ENCODE measurements around the gene TAF4B.
"Not testable (repeated sequence)": the region's sequence is repeated elsewhere in the genome, so short reads cannot be mapped to it uniquely, and the experiment has no call there.

TAF4B gene

GRCh38 chr18:26226229-26227050 is at the start of gene TAF4B:
Gene TAF4B, plus strand, starts transcription at chr18:26226445. Its CDS starts 489 bp downstream, at chr18:26226934.
- peak; percentile 86 for DNase-seq

GRCh38 chr18:26181343-26181826 is 44.9 kb upstream of the TAF4B start:
- DNase-seq, result no peak

GRCh38 chr18:26183395-26184112 is 42.7 kb upstream of the TAF4B start:
- DNase-seq, result no peak

- no peak for DNase-seq
Observed at GRCh38 chr18:26185267-26185666, 41.0 kb upstream of the TAF4B start.

- peak; percentile 31 for DNase-seq
Observed at GRCh38 chr18:26190506-26190905, 35.7 kb upstream of the TAF4B start.

- no peak for DNase-seq
Observed at GRCh38 chr18:26192233-26192632, 34.0 kb upstream of the TAF4B start.

GRCh38 chr18:26196605-26197004 is 29.6 kb upstream of the TAF4B start:
- no peak for DNase-seq

- DNase-seq, result not testable (repeated sequence)
Observed at GRCh38 chr18:26202001-26202400, 24.2 kb upstream of the TAF4B start.

- DNase-seq, result no peak
Observed at GRCh38 chr18:26205318-26205717, 20.9 kb upstream of the TAF4B start.

- no peak for DNase-seq
Observed at GRCh38 chr18:26206488-26206887, 19.8 kb upstream of the TAF4B start.

- no peak for DNase-seq
Observed at GRCh38 chr18:26207937-26208336, 18.3 kb upstream of the TAF4B start.

- DNase-seq, result no peak
Observed at GRCh38 chr18:26208977-26209376, 17.3 kb upstream of the TAF4B start.

GRCh38 chr18:26210147-26210546 is 16.1 kb upstream of the TAF4B start:
- no peak for DNase-seq

- peak; percentile 28 for DNase-seq
Observed at GRCh38 chr18:26215247-26215970, 10.8 kb upstream of the TAF4B start.

- DNase-seq, result no peak
Observed at GRCh38 chr18:26225022-26225693, 1.1 kb upstream of the TAF4B start.

- no peak for DNase-seq
Observed at GRCh38 chr18:26225915-26226228, 373 bp upstream of the TAF4B start.

- DNase-seq, result no peak
Observed at GRCh38 chr18:26227051-26227670, 916 bp downstream of the TAF4B start.

GRCh38 chr18:26228562-26229260 is 2.5 kb downstream of the TAF4B start:
- DNase-seq, result no peak

GRCh38 chr18:26230497-26230896 is 4.3 kb downstream of the TAF4B start:
- no peak for DNase-seq

- no peak for DNase-seq
Observed at GRCh38 chr18:26233208-26233607, 7.0 kb downstream of the TAF4B start.

- DNase-seq, result not testable (repeated sequence)
Observed at GRCh38 chr18:26237363-26237762, 11.1 kb downstream of the TAF4B start.

GRCh38 chr18:26238718-26239117 is 12.5 kb downstream of the TAF4B start:
- DNase-seq, result not testable (repeated sequence)

All from activated gamma-delta T cell treated with Interleukin-2 at 50 U/mL for 16 hours (primary cell).